ENCODE measurements around the gene RILP.

The RILP gene

GRCh38 chr17:1627982-1628855 is 21.4 kb downstream of the RILP start, which contains the start of gene SLC43A2:
SLC43A2 (minus strand) TSS chr17:1628834; CDS start chr17:1627874, 960 bp downstream.
- DNase-seq, result peak; percentile 63

GRCh38 chr17:1627182-1627981 is 22.3 kb downstream of the RILP start:
- no peak for DNase-seq

GRCh38 chr17:1626333-1626732 is 23.3 kb downstream of the RILP start:
- no peak for DNase-seq

GRCh38 chr17:1625581-1625980 is 24.1 kb downstream of the RILP start:
- no peak for DNase-seq

GRCh38 chr17:1625053-1625452 is 24.6 kb downstream of the RILP start:
- DNase-seq, result no peak

- no peak for DNase-seq
Measured at GRCh38 chr17:1624650-1625049, 25.0 kb downstream of the RILP start.

- no peak for DNase-seq
Measured at GRCh38 chr17:1623057-1623630, 26.5 kb downstream of the RILP start.

- DNase-seq, result no peak
Measured at GRCh38 chr17:1621273-1621954, 28.3 kb downstream of the RILP start.

- no peak for DNase-seq
Measured at GRCh38 chr17:1620486-1620885, 29.2 kb downstream of the RILP start.

GRCh38 chr17:1617620-1618174 is 32.0 kb downstream of the RILP start:
- peak; percentile 68 for DNase-seq

GRCh38 chr17:1616101-1616500 is 33.6 kb downstream of the RILP start:
- DNase-seq, result no peak

GRCh38 chr17:1612400-1612799 is 37.3 kb downstream of the RILP start:
- no peak for DNase-seq

- DNase-seq, result no peak
Measured at GRCh38 chr17:1611715-1612114, 38.0 kb downstream of the RILP start.

GRCh38 chr17:1608676-1609075 is 41.0 kb downstream of the RILP start:
- DNase-seq, result no peak

- DNase-seq, result no peak
Measured at GRCh38 chr17:1607971-1608320, 41.7 kb downstream of the RILP start.

- no peak for DNase-seq
Measured at GRCh38 chr17:1606352-1606985, 43.2 kb downstream of the RILP start.

GRCh38 chr17:1605681-1606351 is 43.9 kb downstream of the RILP start:
- DNase-seq, result no peak

GRCh38 chr17:1604831-1605528 is 44.7 kb downstream of the RILP start:
- DNase-seq, result no peak

GRCh38 chr17:1601571-1601970 is 48.1 kb downstream of the RILP start:
- no peak for DNase-seq

- DNase-seq, result no peak
Measured at GRCh38 chr17:1598399-1599095, 51.1 kb downstream of the RILP start.
